Neural cell (in vitro differentiated cells): Measurements from ENCODE around the gene UACA. TPM values are rescaled to one million over a fixed set of nuclear protein-coding genes. Genes with fewer than 3 reads are reported as not detected.

Source experiments
- H2AFZ ChIP-seq: fragments of 200-600, 300-800 bp; sonication (generic), shearing (Covaris generic); 2 replicates; pipeline ENCODE4 v1.6.0; 2014; ENCODE audit warnings: low read depth, mild to moderate bottlenecking, antibody characterized with exemption, low read length, moderate library complexity
- H3F3A ChIP-seq: fragments of 200-600 bp; shearing (Covaris generic); 2 replicates; pipeline ENCODE4 v1.6.1; 2016; ENCODE audit warnings: mild to moderate bottlenecking, moderate library complexity, mixed read lengths, antibody characterized with exemption, low read length; ENCODE audit not compliant: insufficient read depth, poor library complexity, severe bottlenecking
- H3K27ac ChIP-seq: fragments of 200-600, 300-800 bp; sonication (generic), shearing (Covaris generic); 2 replicates; pipeline ENCODE4 v1.5.1; 2014; ENCODE audit warnings: mild to moderate bottlenecking, low read length, moderate library complexity
- H3K27me3 ChIP-seq: fragments of 300-800, 200-600 bp; sonication (generic), shearing (Covaris generic); 2 replicates; pipeline ENCODE4 v1.6.0; 2014; ENCODE audit warnings: mild to moderate bottlenecking, low read depth, low read length, moderate library complexity; ENCODE audit not compliant: insufficient read depth
- H3K36me3 ChIP-seq: fragments of 300-800, 200-600 bp; sonication (generic), shearing (Covaris generic); 2 replicates; pipeline ENCODE4 v1.5.1; 2014; ENCODE audit warnings: mild to moderate bottlenecking, antibody characterized with exemption, low read length, moderate library complexity; ENCODE audit not compliant: insufficient read depth
- H3K4me2 ChIP-seq: fragments of 300-800, 200-600 bp; sonication (generic), shearing (Covaris generic); 2 replicates; pipeline ENCODE4 v1.6.0; 2014; ENCODE audit warnings: mild to moderate bottlenecking, low read length
- H3K4me3 ChIP-seq: fragments of 300-800, 200-600 bp; sonication (generic), shearing (Covaris generic); 2 replicates; pipeline ENCODE4 v1.5.1; 2014; ENCODE audit warnings: mild to moderate bottlenecking, low read length, moderate library complexity
- H3K79me2 ChIP-seq: fragments of 200-600 bp; shearing (Covaris generic); replicated peaks from 2 replicates; pipeline ENCODE4 v1.6.0; 2014; ENCODE audit warnings: mild to moderate bottlenecking, low read length, moderate library complexity; ENCODE audit not compliant: insufficient read depth
- H3K9ac ChIP-seq: fragments of 300-800, 200-600 bp; sonication (generic), shearing (Covaris generic); 2 replicates; pipeline ENCODE4 v1.6.1; 2016; ENCODE audit warnings: mild to moderate bottlenecking, low read length, mixed read lengths
- H3K9me2 ChIP-seq: fragments of 200-600 bp; shearing (Covaris generic); 2 replicates; pipeline ENCODE4 v1.6.1; 2016; ENCODE audit warnings: mild to moderate bottlenecking, low read length, mixed read lengths; ENCODE audit not compliant: insufficient read depth
- H3K9me3 ChIP-seq: fragments of 200-600, 300-800 bp; sonication (generic), shearing (Covaris generic); 2 replicates; pipeline ENCODE4 v1.6.1; 2016; ENCODE audit warnings: mild to moderate bottlenecking, mixed run types, low read length, moderate library complexity, mixed read lengths
- H4K20me1 ChIP-seq: fragments of 200-600 bp; shearing (Covaris generic); 2 replicates; pipeline ENCODE4 v1.6.1; 2016; ENCODE audit warnings: mild to moderate bottlenecking, mixed run types; ENCODE audit not compliant: insufficient read depth
- EP300 ChIP-seq: fragments of 450-650 bp; conservative IDR thresholded peaks from 2 replicates; pipeline ENCODE4 v1.6.1; 2014; ENCODE audit warnings: antibody characterized with exemption, mild to moderate bottlenecking, moderate library complexity; ENCODE audit not compliant: poor library complexity, severe bottlenecking
- EZH2 ChIP-seq: fragments of 200-600, 300-800 bp; shearing (Covaris generic), sonication (generic); IDR thresholded peaks from 2 replicates; pipeline ENCODE4 v1.6.1; 2014; ENCODE audit warnings: antibody characterized with exemption, low read length, borderline replicate concordance, mild to moderate bottlenecking; ENCODE audit not compliant: insufficient read depth, poor library complexity, severe bottlenecking
- MXI1 ChIP-seq: fragments of 450-650 bp; conservative IDR thresholded peaks from 2 replicates; pipeline ENCODE4 v1.6.1; 2014; ENCODE audit warnings: antibody characterized with exemption, mild to moderate bottlenecking; ENCODE audit not compliant: poor library complexity, severe bottlenecking
- POLR2AphosphoS5 ChIP-seq: IDR thresholded peaks from 2 replicates; pipeline ENCODE4 v1.6.1; 2012
- RAD21 ChIP-seq: fragments of 450-650 bp; conservative IDR thresholded peaks from 2 replicates; pipeline ENCODE4 v1.6.1; 2014; ENCODE audit warnings: antibody characterized with exemption, mild to moderate bottlenecking, moderate library complexity
- SMC3 ChIP-seq: fragments of 450-650 bp; conservative IDR thresholded peaks from 2 replicates; pipeline ENCODE4 v1.6.1; 2014; ENCODE audit warnings: antibody characterized with exemption, mild to moderate bottlenecking, moderate library complexity; ENCODE audit not compliant: poor library complexity
- TAF1 ChIP-seq: IDR thresholded peaks from 2 replicates; pipeline ENCODE4 v1.6.1; 2012; ENCODE audit warnings: low read depth
- polyA plus RNA-seq: library from polyadenylated mRNA; depleted of rRNA; stranded (reverse); fragments of >200 nt; gene quantifications from 2 replicates; pipeline ENCODE4 v1.2.3, GENCODE V29; 2014
- TF ChIP-seq, protein P1 (sequence below): fragments of 450-650 bp; IDR thresholded peaks from 2 replicates; pipeline ENCODE4 v1.5.1; 2014; ENCODE audit warnings: antibody characterized with exemption, mild to moderate bottlenecking, moderate library complexity; ENCODE audit not compliant: poor library complexity, severe bottlenecking
- TF ChIP-seq, protein P2 (sequence below): IDR thresholded peaks from 2 replicates; pipeline ENCODE4 v1.6.1; 2012; ENCODE audit warnings: borderline replicate concordance

UACA gene
- polyA plus RNA-seq, 1 donor from 2014 or later: 0.10 TPM

GRCh38 chr15:70687482-70687881 lies 75.9 kb downstream of the UACA start:
- H3K79me2 ChIP-seq: no peaks in the 10 kb centered on the region
- H3K4me2 ChIP-seq: no peak overlapping the region
- H3K9me3 ChIP-seq: no peaks in the 10 kb centered on the region
- no peak overlapping the region for H3K27ac ChIP-seq
- H3K9me2 ChIP-seq: no peaks in the 10 kb centered on the region
- no peaks in the 10 kb centered on the region for H3F3A ChIP-seq
- no peaks in the 10 kb centered on the region for H3K27me3 ChIP-seq
- H3K36me3 ChIP-seq: no peaks in the 10 kb centered on the region
- no peaks in the 10 kb centered on the region for H4K20me1 ChIP-seq
- H3K4me3 ChIP-seq: no peak overlapping the region
- H2AFZ ChIP-seq: no peak overlapping the region
- TF ChIP-seq EP300 (no peak), POLR2AphosphoS5 (no peak), SMC3 (no peak), RAD21 (no peak), EZH2 (no peak), MXI1 (no peak), TAF1 (no peak)
- TF ChIP-seq, protein P1, sequence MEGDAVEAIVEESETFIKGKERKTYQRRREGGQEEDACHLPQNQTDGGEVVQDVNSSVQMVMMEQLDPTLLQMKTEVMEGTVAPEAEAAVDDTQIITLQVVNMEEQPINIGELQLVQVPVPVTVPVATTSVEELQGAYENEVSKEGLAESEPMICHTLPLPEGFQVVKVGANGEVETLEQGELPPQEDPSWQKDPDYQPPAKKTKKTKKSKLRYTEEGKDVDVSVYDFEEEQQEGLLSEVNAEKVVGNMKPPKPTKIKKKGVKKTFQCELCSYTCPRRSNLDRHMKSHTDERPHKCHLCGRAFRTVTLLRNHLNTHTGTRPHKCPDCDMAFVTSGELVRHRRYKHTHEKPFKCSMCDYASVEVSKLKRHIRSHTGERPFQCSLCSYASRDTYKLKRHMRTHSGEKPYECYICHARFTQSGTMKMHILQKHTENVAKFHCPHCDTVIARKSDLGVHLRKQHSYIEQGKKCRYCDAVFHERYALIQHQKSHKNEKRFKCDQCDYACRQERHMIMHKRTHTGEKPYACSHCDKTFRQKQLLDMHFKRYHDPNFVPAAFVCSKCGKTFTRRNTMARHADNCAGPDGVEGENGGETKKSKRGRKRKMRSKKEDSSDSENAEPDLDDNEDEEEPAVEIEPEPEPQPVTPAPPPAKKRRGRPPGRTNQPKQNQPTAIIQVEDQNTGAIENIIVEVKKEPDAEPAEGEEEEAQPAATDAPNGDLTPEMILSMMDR: no peak
- TF ChIP-seq, protein P2, sequence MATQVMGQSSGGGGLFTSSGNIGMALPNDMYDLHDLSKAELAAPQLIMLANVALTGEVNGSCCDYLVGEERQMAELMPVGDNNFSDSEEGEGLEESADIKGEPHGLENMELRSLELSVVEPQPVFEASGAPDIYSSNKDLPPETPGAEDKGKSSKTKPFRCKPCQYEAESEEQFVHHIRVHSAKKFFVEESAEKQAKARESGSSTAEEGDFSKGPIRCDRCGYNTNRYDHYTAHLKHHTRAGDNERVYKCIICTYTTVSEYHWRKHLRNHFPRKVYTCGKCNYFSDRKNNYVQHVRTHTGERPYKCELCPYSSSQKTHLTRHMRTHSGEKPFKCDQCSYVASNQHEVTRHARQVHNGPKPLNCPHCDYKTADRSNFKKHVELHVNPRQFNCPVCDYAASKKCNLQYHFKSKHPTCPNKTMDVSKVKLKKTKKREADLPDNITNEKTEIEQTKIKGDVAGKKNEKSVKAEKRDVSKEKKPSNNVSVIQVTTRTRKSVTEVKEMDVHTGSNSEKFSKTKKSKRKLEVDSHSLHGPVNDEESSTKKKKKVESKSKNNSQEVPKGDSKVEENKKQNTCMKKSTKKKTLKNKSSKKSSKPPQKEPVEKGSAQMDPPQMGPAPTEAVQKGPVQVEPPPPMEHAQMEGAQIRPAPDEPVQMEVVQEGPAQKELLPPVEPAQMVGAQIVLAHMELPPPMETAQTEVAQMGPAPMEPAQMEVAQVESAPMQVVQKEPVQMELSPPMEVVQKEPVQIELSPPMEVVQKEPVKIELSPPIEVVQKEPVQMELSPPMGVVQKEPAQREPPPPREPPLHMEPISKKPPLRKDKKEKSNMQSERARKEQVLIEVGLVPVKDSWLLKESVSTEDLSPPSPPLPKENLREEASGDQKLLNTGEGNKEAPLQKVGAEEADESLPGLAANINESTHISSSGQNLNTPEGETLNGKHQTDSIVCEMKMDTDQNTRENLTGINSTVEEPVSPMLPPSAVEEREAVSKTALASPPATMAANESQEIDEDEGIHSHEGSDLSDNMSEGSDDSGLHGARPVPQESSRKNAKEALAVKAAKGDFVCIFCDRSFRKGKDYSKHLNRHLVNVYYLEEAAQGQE: no peak
- no peak overlapping the region for H3K9ac ChIP-seq

DNA sequence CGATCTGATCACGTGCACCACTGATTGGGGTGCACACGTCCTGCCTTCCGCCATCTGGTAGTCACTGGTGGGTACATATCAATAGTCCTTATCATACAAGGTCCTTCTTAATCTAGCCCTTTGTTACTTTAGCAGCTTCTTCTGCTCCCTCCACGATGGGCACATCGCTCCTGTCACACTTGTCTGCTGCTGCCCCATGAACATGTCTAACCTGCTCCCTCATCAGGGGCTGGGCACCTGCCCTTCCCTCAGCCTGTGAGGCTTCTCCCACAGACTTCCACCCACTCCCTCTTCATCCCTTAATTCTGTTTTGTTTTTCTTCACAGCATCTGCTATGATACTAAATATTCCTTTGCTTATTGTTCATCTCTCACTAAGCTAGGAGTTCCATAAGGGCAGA lies 82.5 kb downstream of the UACA start:
- Histone ChIP-seq H3K36me3 (no peaks in the 10 kb centered on the region), H3K9me2 (no peaks in the 10 kb centered on the region), H3K9ac (no peak overlapping the region), H3F3A (no peaks in the 10 kb centered on the region), H3K4me2 (no peak overlapping the region), H2AFZ (no peak overlapping the region), H3K4me3 (no peak overlapping the region), H3K79me2 (no peaks in the 10 kb centered on the region), H3K27ac (no peak overlapping the region), H3K9me3 (no peaks in the 10 kb centered on the region), H4K20me1 (no peaks in the 10 kb centered on the region), H3K27me3 (no peaks in the 10 kb centered on the region)
- TF ChIP-seq, protein P2: no peak
- TF ChIP-seq EZH2: no peak
- TF ChIP-seq POLR2AphosphoS5: no peak
- no peak for TF ChIP-seq TAF1
- TF ChIP-seq SMC3: no peak
- TF ChIP-seq, protein P1: no peak
- TF ChIP-seq MXI1: no peak
- no peak for TF ChIP-seq EP300
- TF ChIP-seq RAD21: no peak
